Spleen (tissue), 11 donors: ENCODE data around the gene OBSCN. TPM values are rescaled to one million over a fixed set of nuclear protein-coding genes. Genes with fewer than 3 reads are reported as not detected.

ENCODE experiments used
- DNase-seq: peaks from one replicate; pipeline ENCODE4 v3.0.0-alpha.2; 2020
- H3K27ac ChIP-seq, 8 donors: fragments of 200-600 bp; sonication (generic) in 7 of 8; 1 replicate in 4 of 8; 2 replicates in 4 of 8; pipeline versions ENCODE4 v1.5.0 to v1.8.0; 2016 to 2021; ENCODE audit warnings: inconsistent platforms in 4 of 8, mild to moderate bottlenecking in 4 of 8, moderate library complexity in 1 of 8
- H3K27me3 ChIP-seq, 7 donors: fragments of 200-600 bp; sonication (generic) in 6 of 7; replicated peaks in 1 of 7; 1 replicate in 4 of 7; 2 replicates in 3 of 7; pipeline versions ENCODE4 v1.5.0 to v1.8.0; 2016 to 2021; ENCODE audit warnings: inconsistent platforms in 3 of 7, mild to moderate bottlenecking in 1 of 7
- H3K36me3 ChIP-seq, 6 donors: fragments of 200-600 bp; sonication (generic) in 5 of 6; 1 replicate in 4 of 6; 2 replicates in 2 of 6; pipeline versions ENCODE4 v1.5.0 to v1.8.0; 2016 to 2021; ENCODE audit warnings: inconsistent platforms in 2 of 6
- H3K4me1 ChIP-seq, 6 donors: fragments of 200-600 bp; sonication (generic) in 5 of 6; 1 replicate in 3 of 6; 2 replicates in 3 of 6; pipeline versions ENCODE4 v1.5.0 to v1.8.0; 2016 to 2021; ENCODE audit warnings: inconsistent platforms in 3 of 6
- H3K4me3 ChIP-seq, 8 donors: fragments of 200-600 bp; sonication (generic) in 7 of 8; 1 replicate in 4 of 8; 2 replicates in 4 of 8; pipeline versions ENCODE4 v1.5.0 to v1.8.0; 2016 to 2021; ENCODE audit warnings: inconsistent platforms in 4 of 8, mild to moderate bottlenecking in 4 of 8, moderate library complexity in 2 of 8
- H3K9me3 ChIP-seq, 8 donors: fragments of 200-600 bp; sonication (generic) in 7 of 8; 1 replicate in 4 of 8; 2 replicates in 4 of 8; pipeline versions ENCODE4 v1.5.0 to v1.8.0; 2016 to 2021; ENCODE audit warnings: inconsistent platforms in 4 of 8
- CTCF ChIP-seq, 11 experiments: fragments of 200-600 bp in 7 of 11; fragments of 450-650 bp in 4 of 11; sonication (generic) in 4 of 11; IDR thresholded peaks in 8 of 11; conservative IDR thresholded peaks in 3 of 11; 1 replicate in 7 of 11; 2 replicates in 4 of 11; pipeline versions ENCODE4 v1.4.0 to v1.8.0; 2016 to 2021; ENCODE audit warnings: antibody characterized with exemption in 11 of 11, inconsistent platforms in 4 of 11, mild to moderate bottlenecking in 1 of 11
- POLR2A ChIP-seq, 3 donors: fragments of 450-650 bp; IDR thresholded peaks; one replicate each; pipeline ENCODE4 v1.5.1; 2017; ENCODE audit warnings: antibody characterized with exemption in 3 of 3, mild to moderate bottlenecking in 1 of 3
- POLR2AphosphoS5 ChIP-seq, 3 donors: sonication (generic); formaldehyde crosslinking; IDR thresholded peaks; one replicate each; pipeline ENCODE4 v1.5.1; 2017; ENCODE audit warnings: antibody characterized with exemption in 3 of 3
- WGBS, 5 donors: extraction: QIAGEN DNeasy Blood & Tissue Kit in 3 of 5; methylation state at CpG; one replicate each; pipeline versions ENCODE4 v1.1.5 to v1.1.7; 2013 to 2018; 5-methylcytosine and 5-hydroxymethylcytosine counted together
- intact Hi-C: fragments of 100-400 bp; cut with DNase I; formaldehyde crosslinking; loops from one replicate; pipeline ENCODE4 v1.15.0; 2023; ENCODE audit warnings: low total_unique reads
- polyA plus RNA-seq, 3 donors: library from polyadenylated mRNA; stranded (reverse); fragments of 200-250 nt; gene quantifications; one replicate each; pipeline ENCODE4 v1.2.1, GENCODE V29; 2013
- total RNA-seq, 7 donors: library from RNA; depleted of rRNA in 3 of 7; stranded (reverse); fragments of >200 nt in 3 of 7; fragmentation: NEBNext Ultra II Directional in 4 of 7; extraction: Animal tissue kit (Norgen Biotek cat#: 25700) in 4 of 7; gene quantifications; one replicate each; pipeline versions ENCODE4 v1.1.0 to v1.2.1, GENCODE V29; 2016 to 2021
- donor health status: healthy with polysubstance abuse.
- donor health status: DM: no; HTN: no; CAD: no; lungs with moderate emphysema.
- donor health status: DM: no; HTN: no; CAD: no.
- donor health status: Bipolar disorder and iron deficiency.
- donor health status: healthy.
- donor health status: DM: no; HTN: no; CAD: no.
- donor health status: DM: yes; HTN: yes; CAD: no.

OBSCN gene
- total and polyA plus RNA-seq, 10 donors: 12.6 to 71.7 (median 41.9) TPM

DNA sequence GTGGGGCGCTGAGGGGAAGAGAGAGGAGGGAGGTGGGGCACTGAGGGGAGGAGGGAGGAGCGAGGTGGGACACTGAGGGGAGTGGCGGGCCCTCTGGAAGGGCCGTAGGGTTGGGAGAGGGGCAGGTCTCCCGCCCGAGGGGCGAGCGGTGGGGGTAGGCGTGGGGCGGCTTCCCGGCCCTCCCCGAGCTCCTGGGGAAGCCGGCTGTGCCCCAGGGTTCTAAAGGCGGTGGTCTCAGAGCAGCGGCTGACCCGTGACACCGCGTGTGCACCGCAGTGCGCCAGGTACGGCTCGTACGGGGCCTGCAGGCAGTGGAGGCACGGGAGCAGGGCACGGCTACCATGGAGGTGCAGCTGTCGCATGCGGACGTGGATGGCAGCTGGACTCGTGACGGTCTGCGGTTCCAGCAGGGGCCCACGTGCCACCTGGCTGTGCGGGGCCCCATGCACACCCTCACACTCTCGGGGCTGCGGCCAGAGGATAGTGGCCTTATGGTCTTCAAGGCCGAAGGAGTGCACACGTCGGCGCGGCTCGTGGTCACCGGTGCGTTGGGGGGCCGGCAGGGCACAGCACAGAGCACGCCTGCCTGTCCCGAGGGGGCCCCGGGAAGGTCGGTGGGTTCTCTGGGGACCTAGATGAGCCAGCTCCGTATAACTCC, 68.5 kb downstream of the OBSCN start:
- DNase-seq: no peak
- H3K4me1 ChIP-seq: peaks cover 9 to 34% (median 25%) of the 10 kb centered on the region in 6 donors
- TF ChIP-seq POLR2A (IDR thresholded peaks at IDR 0.05) (no peak), POLR2AphosphoS5 (IDR thresholded peaks at IDR 0.05) (no peak), CTCF (IDR thresholded peaks at IDR 0.05 in 8 of 11, conservative IDR thresholded peaks at IDR 0.05 in 3 of 11) (no peak)
- peak overlapping the region; percentile 50 to 85 (median 56) for H3K4me3 ChIP-seq
- intact Hi-C loops: loop anchor here (10.0 kb wide), 1 partner anchor 152 kb away; no protein-coding TSS in a partner anchor
- H3K27ac ChIP-seq: peak overlapping the region in 7 of 8 donors; percentile 36 to 82 (median 76)
- peaks cover 0 to 4% (median 0%) of the 10 kb centered on the region in 7 donors for H3K27me3 ChIP-seq
- H3K9me3 ChIP-seq: no peaks in the 10 kb centered on the region
- H3K36me3 ChIP-seq: peaks cover 0 to 41% (median 19%) of the 10 kb centered on the region in 6 donors
- 19 to 43% (median 27%) methylated on average over 29 to 49 of the region's 49 CpGs for WGBS, 5 donors

- DNase-seq: peak; percentile 78
- intact Hi-C loops: loop anchor here (10.0 kb wide), 1 partner anchor 152 kb away; no protein-coding TSS in a partner anchor
- Histone ChIP-seq H3K36me3 (peaks cover 0 to 48% (median 21%) of the 10 kb centered on the region in 6 donors), H3K9me3 (no peaks in the 10 kb centered on the region), H3K4me3 (peak overlapping the region in 4 of 8 donors; percentile 50 to 85 (median 57)), H3K4me1 (peaks cover 9 to 34% (median 25%) of the 10 kb centered on the region in 6 donors), H3K27me3 (peaks cover 0 to 4% (median 0%) of the 10 kb centered on the region in 7 donors), H3K27ac (peak overlapping the region in 2 of 8 donors; percentile 82)
- 79 to 87% (median 85%) methylated on average over 11 to 25 of the region's 25 CpGs for WGBS, 5 donors
- TF ChIP-seq POLR2AphosphoS5 (IDR thresholded peaks at IDR 0.05) (no peak), CTCF (IDR thresholded peaks at IDR 0.05 in 8 of 11, conservative IDR thresholded peaks at IDR 0.05 in 3 of 11) (no peak), POLR2A (IDR thresholded peaks at IDR 0.05) (no peak)
Observed at GRCh38 chr1:228276901-228277490, 69.2 kb downstream of the OBSCN start.

DNA sequence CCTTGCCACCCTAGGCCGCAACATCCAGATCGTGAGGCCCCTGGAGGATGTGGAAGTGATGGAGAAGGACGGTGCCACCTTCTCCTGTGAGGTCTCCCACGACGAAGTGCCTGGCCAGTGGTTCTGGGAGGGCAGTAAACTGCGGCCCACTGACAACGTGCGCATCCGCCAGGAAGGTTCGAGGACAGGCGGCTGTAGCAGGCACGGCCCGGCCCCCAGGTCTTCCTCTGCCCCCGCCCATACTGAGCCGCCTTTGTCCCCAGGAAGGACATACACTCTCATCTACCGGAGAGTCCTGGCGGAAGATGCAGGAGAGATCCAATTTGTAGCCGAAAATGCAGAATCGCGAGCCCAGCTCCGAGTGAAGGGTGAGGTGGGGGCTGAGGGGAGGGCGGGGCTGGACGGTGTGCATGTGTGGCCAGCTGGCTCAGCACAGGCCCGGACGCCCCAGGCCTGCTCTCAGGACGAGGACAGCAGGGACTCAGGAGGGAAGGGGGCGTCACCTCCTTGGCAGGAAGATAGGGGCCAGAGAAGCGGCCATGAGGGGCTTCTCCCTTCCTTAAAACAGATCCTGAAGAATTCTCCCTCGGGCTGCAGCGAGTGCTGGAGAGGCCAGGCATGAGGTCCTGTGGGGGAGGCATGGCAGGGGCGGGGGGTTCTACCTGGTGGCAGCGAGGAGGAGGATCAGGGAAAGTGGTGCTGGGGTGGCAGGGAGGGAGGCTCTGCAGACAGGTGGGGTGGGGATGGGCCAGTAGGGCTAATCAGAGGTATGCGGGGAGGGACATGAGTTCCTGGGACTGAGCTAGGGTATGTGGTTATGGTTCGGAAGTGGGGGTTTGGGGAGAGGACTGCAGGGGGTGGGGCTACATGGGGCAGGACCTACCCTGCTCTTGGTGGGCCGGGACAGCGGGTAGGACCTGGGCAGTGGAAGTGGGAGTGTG, 69.9 kb downstream of the OBSCN start:
- WGBS, 5 donors: 86 to 94% (median 88%) methylated on average over 35 to 36 of the region's 36 CpGs
- Histone ChIP-seq H3K9me3 (no peaks in the 10 kb centered on the region), H3K4me1 (peaks cover 9 to 34% (median 28%) of the 10 kb centered on the region in 6 donors), H3K27ac (peak overlapping the region in 1 of 8 donors; percentile 82), H3K36me3 (peaks cover 0 to 55% (median 22%) of the 10 kb centered on the region in 6 donors), H3K4me3 (peak overlapping the region in 1 of 8 donors; percentile 85), H3K27me3 (peaks cover 0 to 4% (median 0%) of the 10 kb centered on the region in 7 donors)
- DNase-seq: peak; percentile 79
- intact Hi-C loops: loop anchor here (10.0 kb wide), 1 partner anchor 153 kb away; no protein-coding TSS in a partner anchor
- no peak for TF ChIP-seq POLR2A (IDR thresholded peaks at IDR 0.05)
- TF ChIP-seq POLR2AphosphoS5 (IDR thresholded peaks at IDR 0.05): no peak
- no peak for TF ChIP-seq CTCF (IDR thresholded peaks at IDR 0.05 in 8 of 11, conservative IDR thresholded peaks at IDR 0.05 in 3 of 11)
